Fibroblast of mammary gland (primary cell): ENCODE measurements around the gene RUVBL1.

Experiments
- DNase-seq: peaks from one replicate; pipeline ENCODE4 v3.0.0-alpha.2; 2010; ENCODE audit warnings: low read depth
- H3K4me3 ChIP-seq: 2 replicates; pipeline ENCODE4 v1.5.1; 2011; ENCODE audit warnings: low read depth, mild to moderate bottlenecking, low read length, moderate library complexity; ENCODE audit not compliant: control insufficient read depth
- TF ChIP-seq, protein P1 (sequence below): conservative IDR thresholded peaks from 2 replicates; pipeline ENCODE4 v1.5.1; 2011; ENCODE audit warnings: low read depth, low read length, inconsistent platforms; ENCODE audit not compliant: control insufficient read depth, insufficient read depth

The RUVBL1 gene

DNA sequence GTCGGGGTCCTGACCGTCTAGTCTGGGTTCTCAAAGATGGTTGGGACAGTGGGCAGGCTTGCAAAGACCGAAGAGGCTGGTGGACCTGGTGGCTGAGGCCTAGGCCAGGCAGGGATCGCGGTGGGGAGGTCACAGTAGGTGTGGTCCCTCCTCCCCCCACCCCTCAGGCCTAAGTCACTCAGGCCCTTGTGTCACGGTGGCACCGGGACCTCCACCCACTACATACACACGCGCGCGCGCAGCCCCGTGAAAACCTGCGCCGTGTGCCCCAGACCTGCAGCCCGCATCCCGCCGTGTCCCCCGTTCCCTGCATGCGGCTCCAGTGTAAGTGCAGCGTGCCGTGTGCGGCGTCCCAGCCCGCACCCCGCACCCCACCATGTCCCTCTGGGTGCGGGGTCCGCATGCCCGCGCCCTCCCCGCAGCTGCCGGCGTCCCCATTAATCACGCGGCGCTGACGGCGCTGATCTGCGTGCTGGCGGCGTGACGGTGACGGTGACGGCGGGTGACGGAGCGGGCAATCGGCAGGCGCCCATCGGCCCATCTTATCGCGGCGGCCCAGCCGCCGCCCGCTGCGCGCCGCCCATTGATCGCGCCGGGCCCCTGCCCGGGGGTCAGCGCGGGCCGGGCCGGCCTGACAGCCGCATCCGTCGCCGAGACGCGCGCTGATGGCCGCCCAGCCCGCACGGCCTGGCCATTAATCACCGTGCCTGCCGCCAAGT lies 47.0 kb downstream of the RUVBL1 start:
- TF ChIP-seq, protein P1, sequence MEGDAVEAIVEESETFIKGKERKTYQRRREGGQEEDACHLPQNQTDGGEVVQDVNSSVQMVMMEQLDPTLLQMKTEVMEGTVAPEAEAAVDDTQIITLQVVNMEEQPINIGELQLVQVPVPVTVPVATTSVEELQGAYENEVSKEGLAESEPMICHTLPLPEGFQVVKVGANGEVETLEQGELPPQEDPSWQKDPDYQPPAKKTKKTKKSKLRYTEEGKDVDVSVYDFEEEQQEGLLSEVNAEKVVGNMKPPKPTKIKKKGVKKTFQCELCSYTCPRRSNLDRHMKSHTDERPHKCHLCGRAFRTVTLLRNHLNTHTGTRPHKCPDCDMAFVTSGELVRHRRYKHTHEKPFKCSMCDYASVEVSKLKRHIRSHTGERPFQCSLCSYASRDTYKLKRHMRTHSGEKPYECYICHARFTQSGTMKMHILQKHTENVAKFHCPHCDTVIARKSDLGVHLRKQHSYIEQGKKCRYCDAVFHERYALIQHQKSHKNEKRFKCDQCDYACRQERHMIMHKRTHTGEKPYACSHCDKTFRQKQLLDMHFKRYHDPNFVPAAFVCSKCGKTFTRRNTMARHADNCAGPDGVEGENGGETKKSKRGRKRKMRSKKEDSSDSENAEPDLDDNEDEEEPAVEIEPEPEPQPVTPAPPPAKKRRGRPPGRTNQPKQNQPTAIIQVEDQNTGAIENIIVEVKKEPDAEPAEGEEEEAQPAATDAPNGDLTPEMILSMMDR, result no peak
- no peak overlapping the region for H3K4me3 ChIP-seq
- no peak for DNase-seq

DNA sequence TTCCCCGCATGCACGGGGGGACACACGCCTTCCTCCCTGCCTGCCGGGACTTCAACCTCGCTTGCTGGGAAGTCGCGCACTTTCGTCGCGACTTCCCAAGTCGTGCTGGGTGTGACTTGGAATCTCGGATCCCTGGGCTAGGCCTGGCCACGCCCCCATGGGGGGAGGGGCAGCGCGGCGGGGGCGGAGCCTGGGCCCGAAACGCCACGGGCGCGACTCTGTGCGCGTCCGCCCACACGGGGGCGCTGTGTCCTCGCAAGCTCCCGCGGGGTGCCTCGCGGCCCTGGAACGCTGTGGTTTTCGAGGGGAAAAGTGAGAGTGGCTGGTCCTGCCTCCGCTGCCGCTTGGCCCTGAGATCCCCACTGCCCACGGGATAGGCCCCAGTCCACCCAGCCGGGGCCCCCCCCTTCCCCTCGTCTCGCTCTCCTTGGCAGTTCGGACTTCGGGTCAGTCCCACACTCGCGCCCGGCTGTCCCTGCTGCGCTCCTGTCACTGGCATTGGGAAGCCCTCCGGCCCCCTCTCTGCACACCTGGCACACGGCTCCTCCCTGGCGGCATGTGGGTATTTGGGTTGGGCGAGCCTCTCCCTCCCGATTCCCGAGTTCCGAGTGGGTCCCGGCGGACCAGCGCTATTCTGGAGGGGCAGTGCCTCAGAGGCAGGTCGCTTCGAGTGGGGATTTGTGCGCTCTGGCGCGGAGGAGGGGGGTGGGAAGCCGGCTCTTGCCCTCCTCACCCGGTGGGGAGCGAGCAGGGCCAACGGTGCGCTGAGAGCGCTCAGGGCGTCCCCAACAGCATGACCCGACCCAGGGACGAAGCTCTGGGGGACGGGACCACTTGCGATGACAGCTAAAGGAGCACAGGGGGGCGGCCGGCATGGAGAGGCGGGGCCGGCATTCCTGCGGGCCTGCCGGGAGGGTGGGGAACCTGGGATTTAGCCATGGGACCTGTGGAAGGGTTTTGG lies 47.8 kb downstream of the RUVBL1 start:
- peak overlapping the region; percentile 26 for H3K4me3 ChIP-seq
- TF ChIP-seq, protein P1, result peak; percentile 55
- peak; percentile 82 for DNase-seq

DNA sequence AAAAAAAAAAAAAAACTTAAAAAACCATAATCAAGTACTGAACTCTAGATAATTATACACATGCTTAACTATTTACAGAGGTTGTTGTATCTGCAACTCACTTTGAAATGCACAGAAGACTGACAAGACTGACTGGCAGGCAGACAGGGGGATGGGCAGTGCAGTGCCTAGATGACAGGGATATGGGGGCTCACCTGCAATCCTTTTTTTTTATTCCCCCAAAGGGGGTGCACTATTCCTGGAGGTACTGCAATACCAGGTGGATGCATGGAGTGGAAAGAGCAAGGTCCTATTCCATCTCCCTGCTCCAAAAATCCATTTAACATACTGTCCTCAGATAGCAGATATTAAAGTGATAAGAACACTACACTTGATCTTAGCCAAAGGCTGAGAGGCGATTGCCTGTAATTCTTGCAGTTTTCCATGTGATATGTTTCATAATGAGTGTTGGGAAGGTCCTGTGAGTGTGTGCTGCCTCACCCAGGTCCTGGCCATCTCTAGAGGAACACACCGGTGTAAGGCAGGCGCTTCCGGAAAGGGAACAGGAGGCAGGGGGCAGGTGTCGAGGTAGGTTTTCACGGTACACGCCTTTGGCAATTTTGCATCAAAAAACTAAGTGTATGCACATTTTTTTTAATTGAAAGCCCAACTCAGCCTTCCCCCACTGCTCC lies 48.6 kb downstream of the RUVBL1 start:
- DNase-seq, result no peak
- H3K4me3 ChIP-seq, result peak overlapping the region; percentile 19
- TF ChIP-seq, protein P1, result no peak

DNA sequence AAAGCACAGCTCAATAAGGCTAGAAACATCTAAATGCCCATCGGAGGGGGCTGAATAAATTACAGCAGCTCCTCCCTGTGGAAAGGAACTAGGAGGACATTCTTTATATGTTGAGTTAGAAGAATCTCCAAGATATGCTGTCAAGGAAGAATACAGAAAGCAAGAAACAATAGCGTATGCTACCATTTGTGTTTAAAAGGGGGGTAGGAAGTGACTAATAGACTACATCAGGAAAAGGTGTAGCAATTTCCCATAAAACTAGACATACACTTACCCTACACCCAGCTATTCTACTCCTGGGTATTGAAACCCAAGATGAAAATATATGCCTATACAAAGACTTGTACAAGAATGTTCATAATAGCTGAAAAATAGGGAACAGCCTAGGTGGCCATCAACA lies 49.8 kb downstream of the RUVBL1 start:
- no peak overlapping the region for H3K4me3 ChIP-seq
- no peak for DNase-seq
- TF ChIP-seq, protein P1, result no peak

DNA sequence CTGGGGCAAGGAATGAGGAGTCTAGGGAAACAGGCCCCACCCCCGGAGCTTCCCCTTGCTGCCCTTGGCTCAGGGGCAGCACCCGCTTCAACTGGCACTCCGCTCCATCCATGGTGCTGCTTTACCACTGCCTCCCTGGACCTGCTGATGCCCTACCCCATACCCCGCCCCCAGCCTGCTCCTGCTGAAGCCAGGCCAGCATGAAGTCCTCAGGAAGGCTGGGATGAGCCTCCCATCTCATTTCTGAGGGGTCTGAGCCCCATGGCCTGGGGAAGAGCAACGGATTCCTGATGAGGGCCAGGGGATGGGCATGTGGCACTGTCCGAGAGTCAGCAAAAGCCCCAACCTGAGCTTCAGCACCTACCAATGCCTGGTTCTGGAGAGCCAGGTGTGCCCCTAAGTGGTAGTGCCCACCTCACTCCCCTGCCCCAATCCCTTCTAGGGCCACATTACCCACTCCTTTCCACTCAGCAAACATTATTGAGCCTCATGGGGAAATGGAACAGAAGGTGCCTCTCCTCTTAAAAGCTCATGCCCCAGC lies 50.4 kb downstream of the RUVBL1 start:
- no peak overlapping the region for H3K4me3 ChIP-seq
- TF ChIP-seq, protein P1, result no peak
- DNase-seq, result no peak

DNA sequence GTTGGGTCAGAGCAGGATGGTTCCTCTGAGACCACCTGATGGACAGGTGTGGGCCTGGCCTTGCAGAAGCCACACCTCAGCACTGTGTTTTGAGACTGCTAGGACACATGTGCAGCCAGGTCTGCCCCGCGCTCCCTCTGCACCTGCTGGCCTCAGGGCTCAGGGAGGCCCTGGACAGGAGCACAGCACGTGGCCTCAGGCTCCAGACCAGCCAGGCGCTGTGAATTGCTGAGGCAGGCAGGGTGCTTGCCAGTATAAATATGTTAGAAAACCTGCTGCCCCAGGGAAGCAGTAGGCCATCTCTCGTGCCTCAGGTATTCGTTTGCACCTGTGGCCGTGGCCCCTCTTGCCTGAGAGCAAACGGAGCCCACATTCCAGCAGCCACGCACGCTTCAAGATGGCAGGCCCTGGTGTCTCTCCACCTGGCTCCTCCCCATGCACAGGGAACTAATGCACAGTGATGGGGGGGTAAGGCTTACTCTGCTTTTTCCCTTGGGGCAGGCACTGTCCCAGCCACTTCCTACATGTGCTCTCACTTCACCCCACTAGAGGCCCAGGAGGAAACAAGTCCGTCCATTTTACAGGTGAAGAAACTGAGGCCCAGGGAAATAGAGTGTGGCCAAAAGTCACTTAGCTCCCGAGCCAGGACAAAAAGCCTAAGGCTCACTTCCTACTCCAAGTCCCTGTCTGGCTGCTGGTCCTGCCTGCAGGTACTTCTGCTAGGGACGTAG lies 51.0 kb downstream of the RUVBL1 start:
- DNase-seq, result no peak
- no peak overlapping the region for H3K4me3 ChIP-seq
- TF ChIP-seq, protein P1, result no peak
